Measurements from ENCODE around the gene TANGO2. TPM values are rescaled to one million over a fixed set of nuclear protein-coding genes. Genes with fewer than 3 reads are reported as not detected.

TANGO2 gene
- polyA plus RNA-seq, 4 donors, result 16.5 to 23.3 (median 20.9) TPM

DNA sequence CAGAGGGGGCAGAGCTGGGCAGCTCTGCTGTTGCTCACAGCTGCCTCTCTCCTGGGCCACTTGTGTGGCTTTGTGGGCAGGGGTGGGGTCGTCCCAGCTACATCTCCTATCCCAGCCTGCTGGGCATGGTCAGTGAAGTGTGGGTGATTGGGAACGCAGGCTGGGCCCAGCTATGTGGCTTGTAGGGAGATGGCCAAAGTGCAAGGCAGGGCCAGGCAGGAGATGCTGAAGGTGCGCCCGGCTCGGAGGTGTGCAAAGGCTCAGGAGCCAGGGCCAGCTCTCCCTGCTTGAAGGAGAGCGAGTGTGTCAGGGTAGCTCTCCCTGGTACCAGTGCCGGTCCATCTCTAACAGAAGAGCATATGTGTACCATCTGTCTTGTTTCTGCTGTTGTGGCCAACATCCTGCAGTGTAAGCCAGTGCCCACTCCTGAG is 86.6 kb downstream of the TANGO2 start:
- 92 to 95% (median 94%) methylated on average over 7 of the region's 7 CpGs for WGBS, 3 donors
- H3K27ac ChIP-seq (ENCODE audit: low read depth in 1 of 3, low read length in 2 of 3), result no peak overlapping the region
- DNase-seq, result no peak
- no peaks in the 10 kb centered on the region for H3K4me1 ChIP-seq (ENCODE audit: control insufficient read depth in 3 of 3, insufficient read depth in 2 of 3, low read depth in 1 of 3, low read length in 2 of 3)
- H3K36me3 ChIP-seq (ENCODE audit: control insufficient read depth in 3 of 3, insufficient read depth in 2 of 3, low read depth in 1 of 3, low read length in 3 of 3), result peaks cover 9 to 89% (median 24%) of the 10 kb centered on the region in 3 donors
- no peak overlapping the region for H3K4me3 ChIP-seq (ENCODE audit: low read depth in 1 of 3, low read length in 3 of 3)
- no peaks in the 10 kb centered on the region for H3K9me3 ChIP-seq (ENCODE audit: control insufficient read depth in 2 of 2, insufficient read depth in 1 of 2, low read depth in 1 of 2, low read length in 1 of 2)
- no peak for FAIRE-seq
- H3K27me3 ChIP-seq (ENCODE audit: control insufficient read depth in 3 of 3, insufficient read depth in 3 of 3, low read length in 3 of 3), result no peaks in the 10 kb centered on the region

GRCh38 chr22:20107951-20108756 is 87.2 kb downstream of the TANGO2 start:
- no peak overlapping the region for H3K27ac ChIP-seq (ENCODE audit: low read depth in 1 of 3, low read length in 2 of 3)
- peaks cover 9 to 93% (median 24%) of the 10 kb centered on the region in 3 donors for H3K36me3 ChIP-seq (ENCODE audit: control insufficient read depth in 3 of 3, insufficient read depth in 2 of 3, low read depth in 1 of 3, low read length in 3 of 3)
- WGBS, 3 donors, result 82 to 91% (median 85%) methylated on average over 13 of the region's 13 CpGs
- no peaks in the 10 kb centered on the region for H3K4me1 ChIP-seq (ENCODE audit: control insufficient read depth in 3 of 3, insufficient read depth in 2 of 3, low read depth in 1 of 3, low read length in 2 of 3)
- H3K4me3 ChIP-seq (ENCODE audit: low read depth in 1 of 3, low read length in 3 of 3), result no peak overlapping the region
- no peaks in the 10 kb centered on the region for H3K9me3 ChIP-seq (ENCODE audit: control insufficient read depth in 2 of 2, insufficient read depth in 1 of 2, low read depth in 1 of 2, low read length in 1 of 2)
- no peaks in the 10 kb centered on the region for H3K27me3 ChIP-seq (ENCODE audit: control insufficient read depth in 3 of 3, insufficient read depth in 3 of 3, low read length in 3 of 3)
- FAIRE-seq (no peak), DNase-seq (no peak)

GRCh38 chr22:20108757-20109230 is 87.9 kb downstream of the TANGO2 start:
- Histone ChIP-seq H3K4me3 (ENCODE audit: low read depth in 1 of 3, low read length in 3 of 3) (no peak overlapping the region), H3K4me1 (ENCODE audit: control insufficient read depth in 3 of 3, insufficient read depth in 2 of 3, low read depth in 1 of 3, low read length in 2 of 3) (no peaks in the 10 kb centered on the region), H3K36me3 (ENCODE audit: control insufficient read depth in 3 of 3, insufficient read depth in 2 of 3, low read depth in 1 of 3, low read length in 3 of 3) (peaks cover 7 to 98% (median 24%) of the 10 kb centered on the region in 3 donors), H3K27ac (ENCODE audit: low read depth in 1 of 3, low read length in 2 of 3) (no peak overlapping the region), H3K27me3 (ENCODE audit: control insufficient read depth in 3 of 3, insufficient read depth in 3 of 3, low read length in 3 of 3) (no peaks in the 10 kb centered on the region), H3K9me3 (ENCODE audit: control insufficient read depth in 2 of 2, insufficient read depth in 1 of 2, low read depth in 1 of 2, low read length in 1 of 2) (no peaks in the 10 kb centered on the region)
- DNase-seq, result no peak
- no peak for FAIRE-seq
- 86 to 92% (median 88%) methylated on average over 12 of the region's 12 CpGs for WGBS, 3 donors

DNA sequence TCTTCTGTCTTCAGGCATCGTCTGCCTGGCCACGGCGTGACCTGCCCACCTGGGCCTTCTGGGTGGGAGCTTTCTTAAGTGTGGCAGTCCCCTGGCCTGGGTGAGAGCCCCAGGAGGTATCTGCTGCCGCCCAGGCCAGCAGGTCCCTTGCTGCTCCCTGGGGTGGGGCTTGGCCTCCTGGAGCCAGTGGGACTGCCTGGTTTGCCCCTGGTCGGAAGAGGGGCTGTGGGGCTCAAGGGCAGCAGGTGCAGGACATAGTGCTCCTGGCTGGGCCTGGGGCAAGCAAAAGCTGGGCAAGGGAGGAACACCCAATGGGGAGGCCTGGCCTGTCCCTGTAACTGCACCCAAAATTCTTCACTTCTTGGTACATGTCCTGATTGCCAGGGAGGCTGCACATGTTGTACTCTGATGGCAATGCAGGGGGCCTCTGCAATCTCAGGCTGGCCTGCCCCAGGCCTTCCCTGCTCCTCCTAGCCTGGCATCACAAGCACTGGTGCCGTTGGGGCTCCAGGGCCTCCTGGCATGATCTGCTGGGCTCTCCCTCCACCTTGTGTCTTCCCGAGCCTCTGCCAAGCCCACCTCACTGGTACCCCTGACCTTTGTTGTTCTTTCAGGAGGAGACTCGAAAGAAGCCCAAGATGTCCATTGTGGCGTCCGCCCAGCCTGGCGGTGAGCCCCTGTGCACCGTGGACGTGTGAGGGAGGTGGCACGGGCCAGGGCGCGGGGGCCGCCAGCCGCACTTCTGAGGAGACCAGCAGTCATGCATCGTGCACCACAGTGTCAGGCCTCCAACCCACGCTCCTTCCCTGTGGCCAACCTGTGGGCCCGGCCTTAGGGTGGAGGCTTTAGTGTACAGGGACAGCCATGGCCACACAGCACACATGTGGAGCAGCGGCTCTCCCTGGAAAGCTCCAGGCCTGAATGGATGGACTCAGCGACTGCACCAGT is 88.8 kb downstream of the TANGO2 start:
- no peak overlapping the region for H3K4me3 ChIP-seq (ENCODE audit: low read depth in 1 of 3, low read length in 3 of 3)
- H3K27ac ChIP-seq (ENCODE audit: low read depth in 1 of 3, low read length in 2 of 3), result no peak overlapping the region
- no peak for FAIRE-seq
- H3K27me3 ChIP-seq (ENCODE audit: control insufficient read depth in 3 of 3, insufficient read depth in 3 of 3, low read length in 3 of 3), result no peaks in the 10 kb centered on the region
- peaks cover 5 to 100% (median 21%) of the 10 kb centered on the region in 3 donors for H3K36me3 ChIP-seq (ENCODE audit: control insufficient read depth in 3 of 3, insufficient read depth in 2 of 3, low read depth in 1 of 3, low read length in 3 of 3)
- H3K4me1 ChIP-seq (ENCODE audit: control insufficient read depth in 3 of 3, insufficient read depth in 2 of 3, low read depth in 1 of 3, low read length in 2 of 3), result no peaks in the 10 kb centered on the region
- WGBS, 3 donors, result 87% methylated on average over 23 of the region's 23 CpGs
- no peak for DNase-seq
- no peaks in the 10 kb centered on the region for H3K9me3 ChIP-seq (ENCODE audit: control insufficient read depth in 2 of 2, insufficient read depth in 1 of 2, low read depth in 1 of 2, low read length in 1 of 2)

DNA sequence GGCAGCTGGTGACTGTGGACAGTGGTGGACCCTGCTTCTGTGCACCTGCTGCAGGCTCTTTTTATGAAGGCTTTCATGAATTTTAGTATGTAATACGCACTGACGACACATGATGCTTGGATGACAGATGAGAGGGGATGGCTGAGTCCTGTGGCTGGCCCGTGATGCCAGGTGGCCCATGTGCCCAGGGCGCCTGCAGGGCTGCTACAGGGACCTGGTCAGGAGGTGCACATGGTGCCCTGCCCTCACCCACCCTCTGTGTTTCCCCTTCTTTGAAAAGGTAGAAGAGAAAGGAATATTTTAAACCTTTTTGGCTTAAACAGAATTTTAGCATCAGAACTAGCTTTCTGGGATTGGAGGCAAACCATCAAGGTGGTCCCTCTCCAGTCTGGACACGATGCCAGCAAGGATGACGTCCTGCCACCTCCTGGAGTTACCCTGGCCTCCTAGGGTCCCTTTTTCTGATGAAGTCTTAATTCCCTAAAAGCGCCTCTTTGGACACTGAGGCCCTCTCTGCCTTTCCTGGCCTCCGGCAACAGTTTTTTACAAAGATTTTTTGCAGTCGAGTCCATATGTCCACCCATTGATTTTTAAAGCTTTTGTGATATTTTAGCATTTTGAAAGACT is 89.6 kb downstream of the TANGO2 start:
- WGBS, 3 donors, result 90 to 91% (median 90%) methylated on average over 9 of the region's 9 CpGs
- Histone ChIP-seq H3K36me3 (ENCODE audit: control insufficient read depth in 3 of 3, insufficient read depth in 2 of 3, low read depth in 1 of 3, low read length in 3 of 3) (peaks cover 5 to 100% (median 14%) of the 10 kb centered on the region in 3 donors), H3K27me3 (ENCODE audit: control insufficient read depth in 3 of 3, insufficient read depth in 3 of 3, low read length in 3 of 3) (no peaks in the 10 kb centered on the region), H3K27ac (ENCODE audit: low read depth in 1 of 3, low read length in 2 of 3) (no peak overlapping the region), H3K4me3 (ENCODE audit: low read depth in 1 of 3, low read length in 3 of 3) (no peak overlapping the region), H3K9me3 (ENCODE audit: control insufficient read depth in 2 of 2, insufficient read depth in 1 of 2, low read depth in 1 of 2, low read length in 1 of 2) (no peaks in the 10 kb centered on the region), H3K4me1 (ENCODE audit: control insufficient read depth in 3 of 3, insufficient read depth in 2 of 3, low read depth in 1 of 3, low read length in 2 of 3) (no peaks in the 10 kb centered on the region)
- FAIRE-seq (no peak), DNase-seq (no peak)

GRCh38 chr22:20111045-20111688 is 90.3 kb downstream of the TANGO2 start:
- H3K27me3 ChIP-seq (ENCODE audit: control insufficient read depth in 3 of 3, insufficient read depth in 3 of 3, low read length in 3 of 3), result no peaks in the 10 kb centered on the region
- peak in 1 of 2 donors; percentile 26 for DNase-seq
- FAIRE-seq, result no peak
- 55 to 59% (median 57%) methylated on average over 13 to 14 of the region's 14 CpGs for WGBS, 3 donors
- peaks cover 5 to 99% (median 11%) of the 10 kb centered on the region in 3 donors for H3K36me3 ChIP-seq (ENCODE audit: control insufficient read depth in 3 of 3, insufficient read depth in 2 of 3, low read depth in 1 of 3, low read length in 3 of 3)
- H3K4me1 ChIP-seq (ENCODE audit: control insufficient read depth in 3 of 3, insufficient read depth in 2 of 3, low read depth in 1 of 3, low read length in 2 of 3), result peaks cover 0 to 4% (median 0%) of the 10 kb centered on the region in 3 donors
- H3K9me3 ChIP-seq (ENCODE audit: control insufficient read depth in 2 of 2, insufficient read depth in 1 of 2, low read depth in 1 of 2, low read length in 1 of 2), result no peaks in the 10 kb centered on the region
- H3K27ac ChIP-seq (ENCODE audit: low read depth in 1 of 3, low read length in 2 of 3), result no peak overlapping the region
- no peak overlapping the region for H3K4me3 ChIP-seq (ENCODE audit: low read depth in 1 of 3, low read length in 3 of 3)

GRCh38 chr22:20111689-20112622 is 91.0 kb downstream of the TANGO2 start:
- 69 to 71% (median 70%) methylated on average over 7 of the region's 7 CpGs for WGBS, 3 donors
- Histone ChIP-seq H3K27me3 (ENCODE audit: control insufficient read depth in 3 of 3, insufficient read depth in 3 of 3, low read length in 3 of 3) (no peaks in the 10 kb centered on the region), H3K27ac (ENCODE audit: low read depth in 1 of 3, low read length in 2 of 3) (no peak overlapping the region), H3K9me3 (ENCODE audit: control insufficient read depth in 2 of 2, insufficient read depth in 1 of 2, low read depth in 1 of 2, low read length in 1 of 2) (no peaks in the 10 kb centered on the region), H3K4me1 (ENCODE audit: control insufficient read depth in 3 of 3, insufficient read depth in 2 of 3, low read depth in 1 of 3, low read length in 2 of 3) (peaks cover 0 to 4% (median 0%) of the 10 kb centered on the region in 3 donors), H3K36me3 (ENCODE audit: control insufficient read depth in 3 of 3, insufficient read depth in 2 of 3, low read depth in 1 of 3, low read length in 3 of 3) (peaks cover 5 to 91% (median 8%) of the 10 kb centered on the region in 3 donors), H3K4me3 (ENCODE audit: low read depth in 1 of 3, low read length in 3 of 3) (no peak overlapping the region)
- DNase-seq (no peak), FAIRE-seq (no peak)

All from small intestine (tissue), 7 donors.